IMR-90 (cell line): Measurements from ENCODE around the gene CASTOR1. TPM values are rescaled to one million over a fixed set of nuclear protein-coding genes. Genes with fewer than 3 reads are reported as not detected.

Source experiments
- ATAC-seq: fragments of 200-7000 bp; cut with Tn5 transposase; 2 replicates; pipeline ENCODE4 v1.9.1; 2020; ENCODE audit warnings: low read depth, mild to moderate bottlenecking, moderate library complexity
- BruUV-seq: library from RNA; stranded (reverse); fragments of 400-500 nt; replicated peaks from 2 replicates; lab custom pipeline; 2021; lab: Mats Ljungman, UMichigan
- CTCF ChIA-PET: fragments of 300-600 bp; formaldehyde crosslinking; extraction: SDS; loops from one replicate; lab custom pipeline; 2021; ENCODE audit warnings: antibody characterized with exemption; lab: Yijun Ruan, JAX
- POLR2A ChIA-PET: fragments of 300-600 bp; sonication (Branson Sonifier 250); formaldehyde crosslinking; loops from one replicate; lab custom pipeline; 2022; ENCODE audit warnings: antibody characterized with exemption; ENCODE audit not compliant: unreplicated experiment; lab: Charles Lee
- DNase-seq: peaks from one replicate; pipeline ENCODE4 v3.0.0; 2013
- H2AFZ ChIP-seq: replicated peaks from 2 replicates; pipeline ENCODE3; 2013; ENCODE audit warnings: low read length, mild to moderate bottlenecking; ENCODE audit not compliant: poor library complexity
- H2AK5ac ChIP-seq: 2 replicates; pipeline ENCODE4 v1.6.1; 2013; ENCODE audit warnings: low read depth, low read length, inconsistent platforms
- H2AK9ac ChIP-seq: replicated peaks from 2 replicates; pipeline ENCODE3; 2013; ENCODE audit warnings: mild to moderate bottlenecking, low read depth, low read length, moderate library complexity; ENCODE audit not compliant: poor library complexity
- H2BK120ac ChIP-seq: 2 replicates; pipeline ENCODE4 v1.6.1; 2013; ENCODE audit warnings: low read depth, low read length, inconsistent platforms
- H2BK15ac ChIP-seq: 3 replicates; pipeline ENCODE4 v1.6.1; 2013; ENCODE audit warnings: low read depth, low read length, inconsistent platforms
- H2BK20ac ChIP-seq: 2 replicates; pipeline ENCODE4 v1.6.1; 2013; ENCODE audit warnings: low read depth, mild to moderate bottlenecking, inconsistent platforms, low read length, moderate library complexity
- H2BK5ac ChIP-seq: 2 replicates; pipeline ENCODE4 v1.6.1; 2013; ENCODE audit warnings: mild to moderate bottlenecking, low read depth, low read length, inconsistent platforms; ENCODE audit not compliant: poor library complexity, severe bottlenecking
- H3K14ac ChIP-seq: replicated peaks from 2 replicates; pipeline ENCODE4 v1.6.1; 2013; ENCODE audit warnings: low read depth, low read length, inconsistent platforms
- H3K18ac ChIP-seq: 2 replicates; pipeline ENCODE4 v1.6.1; 2013; ENCODE audit warnings: low read depth, low read length, control low read depth
- H3K23ac ChIP-seq: 2 replicates; pipeline ENCODE4 v1.6.1; 2013; ENCODE audit warnings: low read depth, low read length, inconsistent platforms
- H3K27ac ChIP-seq: 2 replicates; pipeline ENCODE4 v1.5.1; 2013; ENCODE audit warnings: mild to moderate bottlenecking, control low read depth, low read length; ENCODE audit not compliant: insufficient read depth
- H3K27me3 ChIP-seq: 2 replicates; pipeline ENCODE4 v1.6.1; 2013; ENCODE audit warnings: low read length; ENCODE audit not compliant: control insufficient read depth, insufficient read depth
- H3K36me3 ChIP-seq: 2 replicates; pipeline ENCODE4 v1.6.1; 2013; ENCODE audit warnings: low read length, mixed read lengths; ENCODE audit not compliant: control insufficient read depth, insufficient read depth
- H3K4ac ChIP-seq: 2 replicates; pipeline ENCODE4 v1.6.1; 2013; ENCODE audit warnings: low read depth, low read length, inconsistent platforms
- H3K4me1 ChIP-seq: 2 replicates; pipeline ENCODE4 v1.6.1; 2013; ENCODE audit warnings: low read length, mixed read lengths; ENCODE audit not compliant: control insufficient read depth, insufficient read depth
- H3K4me2 ChIP-seq: 2 replicates; pipeline ENCODE4 v1.6.1; 2013; ENCODE audit warnings: low read depth, mild to moderate bottlenecking, control low read depth, low read length, moderate library complexity
- H3K4me3 ChIP-seq: 2 replicates; pipeline ENCODE4 v1.5.1; 2013; ENCODE audit warnings: low read depth, mild to moderate bottlenecking, control low read depth, low read length, moderate library complexity; ENCODE audit not compliant: insufficient read depth
- H3K56ac ChIP-seq: 2 replicates; pipeline ENCODE4 v1.6.1; 2013; ENCODE audit warnings: low read length, inconsistent platforms; ENCODE audit not compliant: insufficient read depth; ENCODE audit errors: extremely low read depth
- H3K79me1 ChIP-seq, 2 experiments: 2 replicates each; pipeline ENCODE4 v1.6.1; 2013; ENCODE audit warnings: low read length in 2 of 2, inconsistent platforms in 1 of 2, low read depth in 1 of 2
- H3K9ac ChIP-seq: 2 replicates; pipeline ENCODE4 v1.6.1; 2013; ENCODE audit warnings: low read depth, low read length, control low read depth
- H3K9me1 ChIP-seq: 2 replicates; pipeline ENCODE4 v1.6.1; 2013; ENCODE audit warnings: low read length, inconsistent platforms; ENCODE audit not compliant: insufficient read depth
- H3K9me3 ChIP-seq: 2 replicates; pipeline ENCODE4 v1.6.1; 2013; ENCODE audit warnings: low read length; ENCODE audit not compliant: control insufficient read depth, insufficient read depth
- H4K20me1 ChIP-seq: 2 replicates; pipeline ENCODE4 v1.6.1; 2013; ENCODE audit warnings: low read length, inconsistent platforms; ENCODE audit not compliant: insufficient read depth
- H4K5ac ChIP-seq: 2 replicates; pipeline ENCODE4 v1.6.1; 2013; ENCODE audit warnings: mild to moderate bottlenecking, low read depth, low read length, control low read depth
- H4K8ac ChIP-seq, 2 experiments: 2 replicates each; pipeline ENCODE4 v1.6.1; 2013; ENCODE audit warnings: low read depth in 2 of 2, low read length in 2 of 2, control low read depth in 1 of 2, inconsistent platforms in 1 of 2
- H4K91ac ChIP-seq: 2 replicates; pipeline ENCODE4 v1.6.1; 2013; ENCODE audit warnings: low read depth, low read length, inconsistent platforms; ENCODE audit not compliant: insufficient read depth
- BHLHE40 ChIP-seq: fragments of 150-350 bp; IDR thresholded peaks from 2 replicates; pipeline ENCODE4 v1.6.1; 2016; ENCODE audit warnings: mild to moderate bottlenecking, low read depth, low read length
- CEBPB ChIP-seq: IDR thresholded peaks from 2 replicates; pipeline ENCODE4 v1.6.1; 2012; ENCODE audit warnings: low read depth, low read length, improper control_type of control experiment
- CHD1 ChIP-seq: IDR thresholded peaks from 2 replicates; pipeline ENCODE4 v1.6.1; 2012; ENCODE audit warnings: low read depth, low read length, improper control_type of control experiment
- FOS ChIP-seq: fragments of 150-350 bp; IDR thresholded peaks from 2 replicates; pipeline ENCODE4 v1.6.1; 2016; ENCODE audit warnings: low read depth, low read length
- MAFK ChIP-seq: IDR thresholded peaks from 2 replicates; pipeline ENCODE4 v1.6.1; 2012; ENCODE audit warnings: low read depth, low read length, improper control_type of control experiment
- MAZ ChIP-seq: IDR thresholded peaks from 2 replicates; pipeline ENCODE4 v1.6.1; 2012; ENCODE audit warnings: low read depth, mild to moderate bottlenecking, low read length, improper control_type of control experiment, moderate library complexity, borderline replicate concordance
- MXI1 ChIP-seq: IDR thresholded peaks from 2 replicates; pipeline ENCODE4 v1.6.1; 2012; ENCODE audit warnings: low read depth, mild to moderate bottlenecking, low read length, moderate library complexity, borderline replicate concordance
- NFE2L2 ChIP-seq: fragments of 150-350 bp; IDR thresholded peaks from 2 replicates; pipeline ENCODE4 v1.6.1; 2016; ENCODE audit warnings: low read depth, mild to moderate bottlenecking, low read length
- POLR2A ChIP-seq: IDR thresholded peaks from 2 replicates; pipeline ENCODE4 v1.6.1; 2012; ENCODE audit warnings: mild to moderate bottlenecking, low read depth, low read length
- RAD21 ChIP-seq: IDR thresholded peaks from 2 replicates; pipeline ENCODE4 v1.6.1; 2012; ENCODE audit warnings: low read length, improper control_type of control experiment
- RCOR1 ChIP-seq: IDR thresholded peaks from 2 replicates; pipeline ENCODE4 v1.6.1; 2012; ENCODE audit warnings: mild to moderate bottlenecking, low read length, improper control_type of control experiment; ENCODE audit not compliant: insufficient replicate concordance
- RFX5 ChIP-seq: IDR thresholded peaks from 2 replicates; pipeline ENCODE4 v1.8.0; 2012; ENCODE audit warnings: low read depth, mild to moderate bottlenecking, low read length, moderate library complexity
- SMC3 ChIP-seq: fragments of 150-350 bp; IDR thresholded peaks from 2 replicates; pipeline ENCODE4 v1.6.1; 2016; ENCODE audit warnings: low read depth, mild to moderate bottlenecking, antibody characterized with exemption, low read length, moderate library complexity
- WGBS, 2 experiments: methylation state at CpG; one replicate each; pipeline versions ENCODE4 v1.1.5 to v1.1.7; 2013; ENCODE audit warnings: missing lambda C conversion rate in 2 of 2; ENCODE audit not compliant: insufficient read length in 1 of 2; ENCODE audit errors: extremely low coverage in 2 of 2; 5-methylcytosine and 5-hydroxymethylcytosine counted together
- dilution Hi-C: fragments of 300-500 bp; cut with HindIII; formaldehyde crosslinking; loops from one replicate; pipeline ENCODE4 v1.14.3; 2018; ENCODE audit warnings: low sequenced_read_pairs; ENCODE audit not compliant: unreplicated experiment
- in situ Hi-C: fragments of 300-500 bp; cut with MboI; formaldehyde crosslinking; loops from 3 replicates; pipeline ENCODE4 v1.14.3; 2019; ENCODE audit warnings: low sequenced_read_pairs, inconsistent platforms, mixed read lengths
- intact Hi-C: fragments of 100-400 bp; cut with micrococcal nuclease; formaldehyde crosslinking; loops from 2 replicates; pipeline ENCODE4 v1.10.0; 2022
- polyA plus RNA-seq, 3 experiments: library from polyadenylated mRNA; depleted of rRNA; stranded (reverse); fragments of >200 nt; gene quantifications; 2 replicates each; pipeline ENCODE4 v1.2.3, GENCODE V29; 2012; ENCODE audit warnings: low replicate concordance in 1 of 3
- total RNA-seq: library from RNA; depleted of rRNA; stranded (reverse); fragments of >200 nt; gene quantifications from 2 replicates; pipeline ENCODE4 v1.2.3, GENCODE V29; 2012
- TF ChIP-seq, protein P1 (sequence below): conservative IDR thresholded peaks from 2 replicates; pipeline ENCODE4 v1.5.1; 2012; ENCODE audit warnings: mild to moderate bottlenecking, low read depth, low read length, improper control_type of control experiment
- TF ChIP-seq, protein P2 (sequence below): fragments of 150-350 bp; IDR thresholded peaks from 2 replicates; pipeline ENCODE4 v1.6.1; 2017; ENCODE audit warnings: mild to moderate bottlenecking, antibody characterized with exemption, low read length, low read depth
- TF ChIP-seq, protein P3 (sequence below): fragments of 150-350 bp; IDR thresholded peaks from 2 replicates; pipeline ENCODE4 v1.6.1; 2016; ENCODE audit warnings: low read depth, mild to moderate bottlenecking, low read length, moderate library complexity, borderline replicate concordance

The CASTOR1 gene
- total and polyA plus RNA-seq, 2 of the 4 experiments (the other 2 are of a cell fraction), result 10.6 to 23.5 TPM

DNA sequence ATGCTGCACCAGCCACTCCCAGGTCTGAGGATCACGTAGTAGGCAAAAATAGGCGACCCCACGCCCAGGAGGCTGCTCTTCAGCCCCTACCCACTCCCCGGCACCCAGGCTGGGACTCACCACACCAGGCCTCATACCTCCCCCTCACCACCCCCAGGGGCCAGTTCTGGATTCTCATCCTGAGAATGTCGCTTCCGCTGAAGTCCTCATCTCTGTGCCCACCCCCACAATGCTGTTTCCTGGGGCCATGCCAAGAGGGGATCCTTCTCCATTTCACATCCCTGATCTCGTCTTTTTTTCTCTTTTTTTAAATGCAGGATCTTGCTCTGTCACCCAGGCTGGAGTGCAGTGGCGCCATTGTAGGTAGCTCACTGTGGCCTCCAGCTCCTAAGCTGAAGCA lies 21.0 kb downstream of the CASTOR1 start:
- H3K9me3 ChIP-seq, result no peaks in the 10 kb centered on the region
- no peak for TF ChIP-seq FOS
- TF ChIP-seq MXI1, result no peak
- no peak for TF ChIP-seq BHLHE40
- TF ChIP-seq RCOR1, result no peak
- TF ChIP-seq MAFK, result no peak
- no peak for TF ChIP-seq CHD1
- TF ChIP-seq NFE2L2, result no peak
- TF ChIP-seq, protein P1, sequence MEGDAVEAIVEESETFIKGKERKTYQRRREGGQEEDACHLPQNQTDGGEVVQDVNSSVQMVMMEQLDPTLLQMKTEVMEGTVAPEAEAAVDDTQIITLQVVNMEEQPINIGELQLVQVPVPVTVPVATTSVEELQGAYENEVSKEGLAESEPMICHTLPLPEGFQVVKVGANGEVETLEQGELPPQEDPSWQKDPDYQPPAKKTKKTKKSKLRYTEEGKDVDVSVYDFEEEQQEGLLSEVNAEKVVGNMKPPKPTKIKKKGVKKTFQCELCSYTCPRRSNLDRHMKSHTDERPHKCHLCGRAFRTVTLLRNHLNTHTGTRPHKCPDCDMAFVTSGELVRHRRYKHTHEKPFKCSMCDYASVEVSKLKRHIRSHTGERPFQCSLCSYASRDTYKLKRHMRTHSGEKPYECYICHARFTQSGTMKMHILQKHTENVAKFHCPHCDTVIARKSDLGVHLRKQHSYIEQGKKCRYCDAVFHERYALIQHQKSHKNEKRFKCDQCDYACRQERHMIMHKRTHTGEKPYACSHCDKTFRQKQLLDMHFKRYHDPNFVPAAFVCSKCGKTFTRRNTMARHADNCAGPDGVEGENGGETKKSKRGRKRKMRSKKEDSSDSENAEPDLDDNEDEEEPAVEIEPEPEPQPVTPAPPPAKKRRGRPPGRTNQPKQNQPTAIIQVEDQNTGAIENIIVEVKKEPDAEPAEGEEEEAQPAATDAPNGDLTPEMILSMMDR, result no peak
- TF ChIP-seq CEBPB, result no peak
- TF ChIP-seq RAD21, result no peak
- TF ChIP-seq, protein P2, sequence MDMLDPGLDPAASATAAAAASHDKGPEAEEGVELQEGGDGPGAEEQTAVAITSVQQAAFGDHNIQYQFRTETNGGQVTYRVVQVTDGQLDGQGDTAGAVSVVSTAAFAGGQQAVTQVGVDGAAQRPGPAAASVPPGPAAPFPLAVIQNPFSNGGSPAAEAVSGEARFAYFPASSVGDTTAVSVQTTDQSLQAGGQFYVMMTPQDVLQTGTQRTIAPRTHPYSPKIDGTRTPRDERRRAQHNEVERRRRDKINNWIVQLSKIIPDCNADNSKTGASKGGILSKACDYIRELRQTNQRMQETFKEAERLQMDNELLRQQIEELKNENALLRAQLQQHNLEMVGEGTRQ, result no peak
- TF ChIP-seq POLR2A, result no peak
- no peak for TF ChIP-seq SMC3
- TF ChIP-seq MAZ, result no peak
- TF ChIP-seq, protein P3, sequence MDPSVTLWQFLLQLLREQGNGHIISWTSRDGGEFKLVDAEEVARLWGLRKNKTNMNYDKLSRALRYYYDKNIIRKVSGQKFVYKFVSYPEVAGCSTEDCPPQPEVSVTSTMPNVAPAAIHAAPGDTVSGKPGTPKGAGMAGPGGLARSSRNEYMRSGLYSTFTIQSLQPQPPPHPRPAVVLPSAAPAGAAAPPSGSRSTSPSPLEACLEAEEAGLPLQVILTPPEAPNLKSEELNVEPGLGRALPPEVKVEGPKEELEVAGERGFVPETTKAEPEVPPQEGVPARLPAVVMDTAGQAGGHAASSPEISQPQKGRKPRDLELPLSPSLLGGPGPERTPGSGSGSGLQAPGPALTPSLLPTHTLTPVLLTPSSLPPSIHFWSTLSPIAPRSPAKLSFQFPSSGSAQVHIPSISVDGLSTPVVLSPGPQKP, result no peak
- no peak for TF ChIP-seq RFX5
- no peaks in the 10 kb centered on the region for H4K20me1 ChIP-seq
- no peak overlapping the region for H3K14ac ChIP-seq
- no peak overlapping the region for H3K23ac ChIP-seq
- no peak overlapping the region for H2AK5ac ChIP-seq
- intact Hi-C loops (no loop called here), dilution Hi-C loops (no loop called here), in situ Hi-C loops (no loop called here)
- no peak overlapping the region for H2BK120ac ChIP-seq
- no peak overlapping the region for H3K18ac ChIP-seq
- H4K91ac ChIP-seq, result no peak overlapping the region
- no peaks in the 10 kb centered on the region for H3K36me3 ChIP-seq
- no peak for ATAC-seq
- H3K4ac ChIP-seq, result no peak overlapping the region
- no peak overlapping the region for H2BK15ac ChIP-seq
- H4K8ac ChIP-seq, result no peak overlapping the region
- no peak for DNase-seq
- no TSS peak for BruUV-seq
- no peak overlapping the region for H4K5ac ChIP-seq
- no peak overlapping the region for H2BK20ac ChIP-seq
- no peak overlapping the region for H3K4me2 ChIP-seq
- H2AFZ ChIP-seq, result no peak overlapping the region
- CTCF ChIA-PET, result no interaction called here
- no peak overlapping the region for H3K4me3 ChIP-seq
- no peaks in the 10 kb centered on the region for H3K27me3 ChIP-seq
- no peaks in the 10 kb centered on the region; the same call in 1 of the 2 replicates for H3K9me1 ChIP-seq
- H2AK9ac ChIP-seq, result no peak overlapping the region
- no peak overlapping the region for H2BK5ac ChIP-seq
- 89% methylated on average over 6 of the region's 8 CpGs; no CpG with 5 or more reads in 1 of the 2 experiments for WGBS, 2 experiments
- no peak overlapping the region for H3K27ac ChIP-seq
- H3K4me1 ChIP-seq, result peaks cover 1% of the 10 kb centered on the region; the same call in 1 of the 2 replicates
- no peaks in the 10 kb centered on the region for H3K79me1 ChIP-seq
- H3K56ac ChIP-seq, result no peak overlapping the region
- H3K9ac ChIP-seq, result no peak overlapping the region
- POLR2A ChIA-PET, result no interaction called here
